GM19025 (cell line): Measurements from ENCODE around the gene PDGFA.

Source experiments
- ATAC-seq: cut with Tn5 transposase; IDR thresholded peaks from one replicate; pipeline ENCODE4 v1.9.1; 2021; ENCODE audit warnings: mild to moderate bottlenecking, low read depth, moderate library complexity; ENCODE audit not compliant: unreplicated experiment

PDGFA gene

DNA sequence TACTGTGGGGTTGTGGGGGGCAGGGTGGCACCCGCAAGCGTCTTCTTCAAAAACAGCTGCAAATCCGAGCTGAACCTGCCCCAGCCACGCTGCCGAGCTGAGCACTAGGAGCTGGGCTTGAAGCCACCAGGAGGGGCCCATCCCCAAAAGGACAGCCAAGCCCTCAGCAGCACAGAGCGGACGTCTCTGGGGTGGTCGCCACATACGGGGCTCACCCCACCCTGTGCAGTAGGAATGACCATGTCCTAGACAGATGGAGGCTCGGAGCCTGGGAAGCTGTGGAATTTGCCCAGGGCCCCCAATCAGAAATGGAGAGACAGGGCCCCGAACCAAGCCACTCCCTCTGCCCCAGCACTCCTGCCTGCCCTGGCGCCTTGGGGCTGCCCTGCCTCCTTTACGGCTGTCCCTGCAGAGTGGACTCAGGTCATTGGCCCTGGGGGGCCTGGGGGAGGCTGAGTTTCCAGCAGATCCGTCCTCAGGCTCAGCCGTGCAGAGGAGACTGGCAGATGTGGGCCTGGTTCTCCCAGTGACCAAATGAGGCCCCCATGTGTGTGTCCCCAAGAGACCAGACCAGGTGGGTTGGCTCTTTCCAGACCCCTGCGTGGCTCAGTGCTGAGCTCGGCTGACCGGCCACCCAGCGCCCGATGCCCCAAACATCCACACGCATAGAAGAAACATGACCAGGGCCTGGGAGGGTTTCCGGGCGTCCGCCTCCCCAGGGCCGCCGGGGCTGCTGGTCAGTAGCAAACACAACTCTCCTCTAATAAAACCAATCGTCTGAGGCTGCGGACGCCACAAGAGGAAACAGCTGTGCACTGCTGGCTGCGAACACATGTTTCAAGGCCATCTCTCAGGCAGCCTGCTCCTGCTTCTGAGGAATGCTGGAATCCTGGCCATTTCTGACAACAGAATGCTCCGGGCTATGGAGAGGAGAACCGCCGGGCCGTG lies 54.9 kb downstream of the PDGFA start:
- no peak for ATAC-seq

- no peak for ATAC-seq
These were observed 55.7 kb downstream of the PDGFA start for GRCh38 chr7:463817-464453.

- ATAC-seq, result no peak
These were observed 56.3 kb downstream of the PDGFA start for GRCh38 chr7:463362-463781.

GRCh38 chr7:462173-463103 lies 57.2 kb downstream of the PDGFA start:
- ATAC-seq, result no peak

DNA sequence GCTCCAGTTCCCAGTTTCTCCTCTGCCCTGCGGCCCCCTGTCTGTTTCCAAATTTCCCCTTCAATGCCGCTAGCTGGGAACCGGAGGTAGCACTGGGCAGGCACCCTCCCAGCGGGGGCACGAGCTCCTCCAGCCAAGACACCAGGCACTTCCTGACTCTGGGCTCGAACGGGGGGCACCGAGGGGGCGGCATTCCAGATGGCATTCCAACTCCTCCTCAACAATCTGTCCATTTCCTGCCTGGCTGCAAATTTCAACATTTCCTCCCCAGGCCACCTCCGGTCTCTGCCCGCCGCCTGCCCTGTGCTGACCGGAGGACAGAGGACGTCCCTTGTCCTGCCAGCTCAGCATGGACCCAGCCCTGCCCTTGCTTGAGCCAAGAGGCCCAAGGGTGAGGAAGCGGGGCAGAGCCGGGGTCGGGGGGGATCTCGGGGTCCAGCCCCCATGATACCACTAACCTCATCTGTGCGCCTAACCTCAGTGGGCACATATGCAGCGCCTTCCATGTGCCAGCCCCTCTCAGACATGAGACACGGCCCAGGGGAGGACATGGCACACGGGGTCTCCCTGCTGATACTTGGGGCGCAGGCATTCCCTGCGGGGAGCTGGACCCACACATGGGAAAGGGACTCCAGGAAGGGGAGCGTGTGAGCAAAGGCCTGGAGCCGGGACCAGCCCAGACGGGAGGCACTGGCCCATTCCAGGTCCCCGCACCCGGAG lies 58.0 kb downstream of the PDGFA start:
- ATAC-seq, result no peak

- ATAC-seq, result no peak
These were observed 58.6 kb downstream of the PDGFA start for GRCh38 chr7:461117-461452.

DNA sequence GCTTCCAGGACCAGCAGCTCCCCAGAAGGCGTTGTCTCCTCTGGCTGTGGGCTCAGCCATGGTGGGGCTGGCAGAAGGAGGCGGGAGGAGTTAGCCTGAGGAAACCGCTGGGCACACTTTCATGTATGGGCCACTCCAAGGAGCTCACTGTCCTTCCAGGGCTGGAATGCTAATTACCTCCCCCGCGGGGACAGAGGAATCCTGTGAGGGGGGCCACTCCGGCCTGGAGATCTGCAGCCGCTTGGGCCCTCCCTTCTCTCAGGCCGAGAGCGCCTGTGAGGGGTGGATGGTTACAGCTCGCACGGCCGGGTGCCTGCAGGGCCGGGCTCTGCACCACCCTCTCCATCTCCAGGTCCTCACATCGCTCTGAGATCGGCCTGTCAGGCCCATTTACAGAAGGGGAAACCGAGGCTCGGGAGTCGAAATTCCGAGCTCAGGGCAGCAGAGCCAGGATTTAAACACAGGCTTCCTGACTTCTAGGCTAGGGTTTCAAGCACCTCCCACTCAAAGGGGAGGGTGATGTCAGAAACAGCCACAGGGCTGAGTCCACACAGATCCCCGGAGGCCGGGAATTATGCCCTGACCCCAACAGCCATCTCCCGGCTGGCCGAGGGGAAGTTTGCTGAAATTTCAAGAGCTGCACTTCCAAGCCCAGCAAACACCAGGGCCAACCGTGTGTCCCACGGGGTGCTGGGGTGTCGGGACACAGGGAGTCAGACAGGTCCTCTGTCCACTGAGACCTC lies 59.1 kb downstream of the PDGFA start:
- no peak for ATAC-seq

GRCh38 chr7:459584-460373 lies 59.9 kb downstream of the PDGFA start:
- ATAC-seq, result no peak

GRCh38 chr7:458511-459245 lies 61.0 kb downstream of the PDGFA start:
- no peak for ATAC-seq

DNA sequence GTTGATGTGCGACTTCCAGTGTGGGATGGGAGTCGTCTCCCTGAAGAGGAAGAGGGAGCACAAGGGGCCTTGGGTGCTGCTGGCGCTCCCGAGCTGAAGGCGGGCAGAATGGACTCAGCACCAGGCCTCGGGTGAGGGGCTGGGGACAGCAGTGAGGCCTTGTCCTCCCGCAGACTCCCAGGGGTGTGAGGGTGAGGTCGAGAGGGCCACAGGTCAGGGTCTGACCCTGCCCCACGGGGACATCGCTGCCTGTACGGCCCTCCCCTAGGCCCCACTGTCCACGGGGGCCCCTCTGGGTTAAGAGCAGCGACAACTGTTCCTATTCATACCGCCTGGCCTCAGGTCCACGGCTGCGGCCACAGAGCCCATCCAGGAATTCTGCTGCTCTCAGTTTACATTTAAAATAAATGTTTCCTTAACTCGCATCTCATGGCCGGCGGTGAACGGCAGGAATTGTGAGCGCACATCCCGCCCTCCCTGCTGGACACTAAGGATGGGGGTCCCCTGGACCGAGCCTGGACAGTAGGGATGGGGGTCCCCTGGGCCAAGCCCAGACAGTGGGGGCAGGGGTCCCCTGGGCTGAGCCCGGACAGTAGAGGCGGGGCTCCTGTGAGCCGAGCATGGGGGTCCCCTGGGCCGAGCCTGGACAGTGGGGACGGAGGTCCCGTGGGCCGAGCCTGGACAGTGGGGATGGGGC lies 61.7 kb downstream of the PDGFA start:
- no peak for ATAC-seq

- ATAC-seq, result no peak
These were observed 64.3 kb downstream of the PDGFA start for GRCh38 chr7:455110-455928.

DNA sequence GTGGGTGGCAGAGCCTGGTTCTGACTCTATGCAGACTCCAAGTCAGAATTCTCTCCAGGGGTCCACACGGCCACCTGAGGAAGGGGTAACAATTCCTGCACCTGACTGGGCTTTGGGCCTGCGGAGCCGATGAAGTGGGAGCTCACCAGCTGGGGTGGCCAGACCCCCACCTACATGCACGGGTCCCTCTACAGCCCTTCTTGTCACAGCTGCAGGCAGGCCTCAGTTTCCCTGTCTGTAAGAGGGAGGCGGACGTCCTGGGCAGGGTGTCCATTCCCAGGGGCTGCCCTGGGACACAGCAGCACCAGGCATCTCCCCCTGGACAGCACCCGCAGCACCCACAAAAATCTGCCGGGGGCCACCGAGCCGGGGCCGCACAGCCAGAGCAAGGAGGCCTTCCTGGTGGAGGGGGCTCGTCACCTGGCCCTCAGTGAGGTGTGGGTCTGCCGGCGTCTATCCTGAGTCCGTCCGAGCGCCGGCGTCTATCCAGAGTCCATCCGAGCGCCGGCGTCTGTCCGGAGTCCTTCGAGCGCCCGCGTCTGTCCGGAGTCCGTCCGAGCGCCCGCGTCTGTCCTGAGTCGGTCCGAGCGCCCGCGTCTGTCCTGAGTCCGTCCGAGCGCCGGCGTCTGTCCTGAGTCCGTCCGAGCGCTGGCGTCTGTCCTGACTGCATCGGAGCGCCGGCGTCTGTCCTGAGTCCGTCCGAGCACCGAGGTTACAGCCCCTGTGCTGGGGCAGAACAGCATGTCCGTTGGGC lies 65.1 kb downstream of the PDGFA start:
- no peak for ATAC-seq

GRCh38 chr7:453597-454306 lies 65.9 kb downstream of the PDGFA start:
- no peak for ATAC-seq

- ATAC-seq, result no peak
These were observed 66.7 kb downstream of the PDGFA start for GRCh38 chr7:452791-453455.

DNA sequence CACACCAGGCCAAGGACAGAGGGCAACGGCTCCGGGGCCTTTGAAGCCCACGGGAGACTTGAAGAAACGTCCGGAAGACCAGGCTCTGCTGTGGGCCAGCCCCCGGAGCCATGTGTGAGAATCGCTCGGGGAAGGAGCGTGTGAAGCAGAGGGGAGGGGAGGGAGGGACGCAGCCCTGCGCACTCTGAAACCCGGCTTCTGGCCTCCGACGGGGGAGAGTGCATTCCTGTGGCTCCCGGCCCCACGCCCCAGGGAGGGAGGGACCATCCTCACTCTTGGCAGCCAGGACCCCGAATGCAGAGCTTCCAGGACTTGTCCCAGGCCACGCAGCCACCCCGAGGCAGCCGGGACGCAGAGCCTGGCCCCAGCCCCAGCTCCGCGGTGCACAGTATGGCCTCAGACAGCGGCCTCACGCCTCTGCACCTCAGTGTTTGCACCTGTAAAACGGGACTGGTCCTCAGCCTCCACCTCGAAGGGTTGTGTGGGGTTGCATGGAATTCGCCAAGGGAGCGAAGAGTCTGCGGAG lies 67.4 kb downstream of the PDGFA start:
- no peak for ATAC-seq
